H9 (cell line): Measurements from ENCODE around the gene S100A7. TPM values are rescaled to one million over a fixed set of nuclear protein-coding genes. Genes with fewer than 3 reads are reported as not detected.

Experiments
- DNase-seq: peaks from one replicate; pipeline ENCODE4 v3.0.0-alpha.2; 2017
- H2AFZ ChIP-seq: one replicate; pipeline ENCODE4 v1.6.1; 2013; ENCODE audit warnings: mild to moderate bottlenecking, low read length, control low read depth, moderate library complexity
- H2AK5ac ChIP-seq: 2 replicates; pipeline ENCODE4 v1.6.1; 2013; ENCODE audit warnings: low read length, control low read depth, mixed read lengths; ENCODE audit not compliant: insufficient read length
- H2BK120ac ChIP-seq: one replicate; pipeline ENCODE4 v1.6.1; 2013; ENCODE audit warnings: low read depth, mild to moderate bottlenecking, low read length, control low read depth, inconsistent platforms; ENCODE audit not compliant: poor library complexity, severe bottlenecking
- H2BK12ac ChIP-seq: 2 replicates; pipeline ENCODE4 v1.6.1; 2013; ENCODE audit warnings: low read length, control low read depth, mixed read lengths, low read depth; ENCODE audit not compliant: insufficient read length
- H2BK15ac ChIP-seq: 2 replicates; pipeline ENCODE4 v1.6.1; 2013; ENCODE audit warnings: low read depth, low read length, control low read depth
- H2BK20ac ChIP-seq: one replicate; pipeline ENCODE4 v1.6.1; 2013; ENCODE audit warnings: low read depth, mild to moderate bottlenecking, low read length, control low read depth, inconsistent platforms; ENCODE audit not compliant: poor library complexity, severe bottlenecking
- H2BK5ac ChIP-seq: 2 replicates; pipeline ENCODE4 v1.6.1; 2013; ENCODE audit warnings: low read length, control low read depth, mixed read lengths; ENCODE audit not compliant: insufficient read length
- H3K14ac ChIP-seq: 2 replicates; pipeline ENCODE4 v1.6.1; 2013; ENCODE audit warnings: low read length, control low read depth; ENCODE audit not compliant: insufficient read depth
- H3K18ac ChIP-seq: 2 replicates; pipeline ENCODE4 v1.6.1; 2013; ENCODE audit warnings: low read depth, mild to moderate bottlenecking, mixed read lengths, low read length, control low read depth; ENCODE audit not compliant: insufficient read length
- H3K23ac ChIP-seq: 2 replicates; pipeline ENCODE4 v1.6.1; 2013; ENCODE audit warnings: low read length, control low read depth, mixed read lengths, low read depth; ENCODE audit not compliant: insufficient read length
- H3K23me2 ChIP-seq: 2 replicates; pipeline ENCODE4 v1.6.1; 2013; ENCODE audit warnings: low read depth, mild to moderate bottlenecking, mixed read lengths, low read length, control low read depth; ENCODE audit not compliant: insufficient read length, poor library complexity, severe bottlenecking
- H3K27ac ChIP-seq: 2 replicates; pipeline ENCODE4 v1.5.1; 2013; ENCODE audit warnings: low read length, control low read depth, mixed read lengths, low read depth; ENCODE audit not compliant: insufficient read length
- H3K27me3 ChIP-seq: 2 replicates; pipeline ENCODE4 v1.6.1; 2013; ENCODE audit warnings: low read length, control low read depth, inconsistent platforms; ENCODE audit not compliant: insufficient read depth
- H3K4ac ChIP-seq: 2 replicates; pipeline ENCODE4 v1.6.1; 2013; ENCODE audit warnings: low read depth, mild to moderate bottlenecking, control low read depth, inconsistent platforms, low read length, moderate library complexity
- H3K4me1 ChIP-seq: 2 replicates; pipeline ENCODE4 v1.6.1; 2013; ENCODE audit warnings: low read length, control low read depth, inconsistent platforms; ENCODE audit not compliant: insufficient read depth
- H3K4me2 ChIP-seq: 2 replicates; pipeline ENCODE4 v1.6.1; 2013; ENCODE audit warnings: low read length, control low read depth, mixed read lengths; ENCODE audit not compliant: insufficient read length, insufficient read depth
- H3K56ac ChIP-seq: 2 replicates; pipeline ENCODE4 v1.6.1; 2013; ENCODE audit warnings: low read depth, mild to moderate bottlenecking, mixed read lengths, low read length, control low read depth; ENCODE audit not compliant: insufficient read length
- H3K79me1 ChIP-seq: 2 replicates; pipeline ENCODE4 v1.6.1; 2013; ENCODE audit warnings: low read depth, mild to moderate bottlenecking, moderate library complexity, low read length, control low read depth, inconsistent platforms; ENCODE audit not compliant: insufficient read depth, poor library complexity, severe bottlenecking
- H3K79me2 ChIP-seq: 2 replicates; pipeline ENCODE4 v1.6.1; 2013; ENCODE audit warnings: low read length, control low read depth, inconsistent platforms; ENCODE audit not compliant: insufficient read depth
- H3K9ac ChIP-seq: 2 replicates; pipeline ENCODE4 v1.6.1; 2013; ENCODE audit warnings: low read length, control low read depth, mixed read lengths; ENCODE audit not compliant: insufficient read length; ENCODE audit errors: extremely low read depth
- H3K9me3 ChIP-seq: one replicate; pipeline ENCODE4 v1.6.1; 2013; ENCODE audit warnings: low read depth, low read length, inconsistent platforms; ENCODE audit not compliant: control insufficient read depth
- H3T11ph ChIP-seq: one replicate; pipeline ENCODE4 v1.6.1; 2013; ENCODE audit warnings: mild to moderate bottlenecking, low read length, control low read depth, inconsistent platforms
- H4K20me1 ChIP-seq: one replicate; pipeline ENCODE4 v1.6.1; 2013; ENCODE audit not compliant: control insufficient read depth, insufficient read length, insufficient read depth
- H4K5ac ChIP-seq: 2 replicates; pipeline ENCODE4 v1.6.1; 2013; ENCODE audit warnings: low read depth, mild to moderate bottlenecking, mixed read lengths, low read length, control low read depth; ENCODE audit not compliant: insufficient read length
- H4K8ac ChIP-seq: replicated peaks from 2 replicates; pipeline ENCODE4 v1.6.1; 2013; ENCODE audit warnings: low read length, control low read depth, mixed read lengths, low read depth; ENCODE audit not compliant: insufficient read length
- H4K91ac ChIP-seq: 2 replicates; pipeline ENCODE4 v1.6.1; 2013; ENCODE audit warnings: low read depth, mild to moderate bottlenecking, moderate library complexity, mixed read lengths, low read length, control low read depth; ENCODE audit not compliant: insufficient read length
- H3K27ac Mint-ChIP-seq, 3 experiments: 2 replicates in 2 of 3; 3 replicates in 1 of 3; pipeline ENCODE4 v1.8.0; 2020 to 2021; ENCODE audit warnings: mixed read lengths in 3 of 3, mild to moderate bottlenecking in 1 of 3, moderate library complexity in 1 of 3
- H3K27me3 Mint-ChIP-seq: 2 replicates; pipeline ENCODE4 v1.8.0; 2021; ENCODE audit warnings: low read depth, mild to moderate bottlenecking, moderate library complexity, mixed read lengths
- H3K36me3 Mint-ChIP-seq, 3 experiments: 2 replicates in 2 of 3; 3 replicates in 1 of 3; pipeline ENCODE4 v1.8.0; 2020 to 2021; ENCODE audit warnings: low read depth in 3 of 3, mixed read lengths in 3 of 3; ENCODE audit not compliant: insufficient read depth in 1 of 3
- H3K4me1 Mint-ChIP-seq, 2 experiments: 2 replicates each; pipeline ENCODE4 v1.8.0; 2020; ENCODE audit warnings: mixed read lengths in 2 of 2
- H3K4me3 Mint-ChIP-seq, 2 experiments: 2 replicates in 1 of 2; 3 replicates in 1 of 2; pipeline ENCODE4 v1.8.0; 2020 to 2021; ENCODE audit warnings: mild to moderate bottlenecking in 2 of 2, mixed read lengths in 2 of 2, moderate library complexity in 1 of 2
- H3K9me3 Mint-ChIP-seq, 2 experiments: 2 replicates in 1 of 2; 3 replicates in 1 of 2; pipeline ENCODE4 v1.8.0; 2020; ENCODE audit warnings: mild to moderate bottlenecking in 2 of 2, mixed read lengths in 2 of 2, moderate library complexity in 1 of 2
- CTCF ChIP-seq: fragments of 200-600 bp; sonication (generic); conservative IDR thresholded peaks from 3 replicates; pipeline ENCODE4 v1.8.0; 2021; ENCODE audit warnings: antibody characterized with exemption, mild to moderate bottlenecking
- WGBS: extraction: QIAGEN DNeasy Blood & Tissue Kit; methylation state at CpG from one replicate; pipeline ENCODE4 v1.1.7; 2013; ENCODE audit warnings: missing lambda C conversion rate, low lambda C conversion rate, mixed read lengths; ENCODE audit not compliant: insufficient read length; ENCODE audit errors: extremely low coverage; 5-methylcytosine and 5-hydroxymethylcytosine counted together
- total RNA-seq: library from RNA; stranded (reverse); gene quantifications from 2 replicates; pipeline ENCODE4 v1.2.1, GENCODE V29; 2021

The S100A7 gene
- total RNA-seq, 1 experiment from 2014 or later = not detected

- Histone ChIP-seq H2BK5ac (no peak overlapping the region), H3K4me2 (no peak overlapping the region), H2BK20ac (no peak overlapping the region), H3K14ac (no peak overlapping the region), H4K8ac (no peak overlapping the region), H3K79me2 (no peaks in the 10 kb centered on the region), H2BK12ac (no peak overlapping the region), H3K9me3 (no peaks in the 10 kb centered on the region), H2BK120ac (no peak overlapping the region), H3K9ac (no peak overlapping the region), H2AFZ (no peak overlapping the region), H3K27ac (no peak overlapping the region), H4K91ac (no peak overlapping the region), H3K4me1 (no peaks in the 10 kb centered on the region), H2AK5ac (no peak overlapping the region), H3K56ac (no peak overlapping the region), H3K23ac (no peak overlapping the region), H3K18ac (no peak overlapping the region), H3K23me2 (no peaks in the 10 kb centered on the region), H3K27me3 (no peaks in the 10 kb centered on the region; the same call in 1 of the 2 replicates), H4K5ac (no peak overlapping the region), H3K4ac (no peak overlapping the region), H3K79me1 (no peaks in the 10 kb centered on the region), H2BK15ac (no peak overlapping the region), H3T11ph (no peak overlapping the region), H4K20me1 (no peaks in the 10 kb centered on the region)
- DNase-seq = no peak
- no peak for TF ChIP-seq CTCF
- no CpG with 5 or more reads among the region's 4 CpGs for WGBS
- H3K4me1 Mint-ChIP-seq = no peaks in the 10 kb centered on the region
- no peak overlapping the region for H3K27ac Mint-ChIP-seq
- H3K4me3 Mint-ChIP-seq = no peak overlapping the region
- H3K36me3 Mint-ChIP-seq = no peaks in the 10 kb centered on the region
- H3K27me3 Mint-ChIP-seq = peaks cover 4% of the 10 kb centered on the region
- peaks cover 0 to 3% of the 10 kb centered on the region in 2 experiments; a peak in 1 of 5 replicates for H3K9me3 Mint-ChIP-seq
These were observed 28.5 kb downstream of the S100A7 start for GRCh38 chr1:153431928-153432327.
